H9 (cell line): ENCODE data around the gene MGLL. TPM values are rescaled to one million over a fixed set of nuclear protein-coding genes. Genes with fewer than 3 reads are reported as not detected.

Experiments
- DNase-seq: peaks from one replicate; pipeline ENCODE4 v3.0.0-alpha.2; 2017
- H2AFZ ChIP-seq: one replicate; pipeline ENCODE4 v1.6.1; 2013; ENCODE audit warnings: mild to moderate bottlenecking, low read length, control low read depth, moderate library complexity
- H2AK5ac ChIP-seq: 2 replicates; pipeline ENCODE4 v1.6.1; 2013; ENCODE audit warnings: low read length, control low read depth, mixed read lengths; ENCODE audit not compliant: insufficient read length
- H2BK120ac ChIP-seq: one replicate; pipeline ENCODE4 v1.6.1; 2013; ENCODE audit warnings: low read depth, mild to moderate bottlenecking, low read length, control low read depth, inconsistent platforms; ENCODE audit not compliant: poor library complexity, severe bottlenecking
- H2BK12ac ChIP-seq: 2 replicates; pipeline ENCODE4 v1.6.1; 2013; ENCODE audit warnings: low read length, control low read depth, mixed read lengths, low read depth; ENCODE audit not compliant: insufficient read length
- H2BK15ac ChIP-seq: 2 replicates; pipeline ENCODE4 v1.6.1; 2013; ENCODE audit warnings: low read depth, low read length, control low read depth
- H2BK20ac ChIP-seq: one replicate; pipeline ENCODE4 v1.6.1; 2013; ENCODE audit warnings: low read depth, mild to moderate bottlenecking, low read length, control low read depth, inconsistent platforms; ENCODE audit not compliant: poor library complexity, severe bottlenecking
- H2BK5ac ChIP-seq: 2 replicates; pipeline ENCODE4 v1.6.1; 2013; ENCODE audit warnings: low read length, control low read depth, mixed read lengths; ENCODE audit not compliant: insufficient read length
- H3K14ac ChIP-seq: 2 replicates; pipeline ENCODE4 v1.6.1; 2013; ENCODE audit warnings: low read length, control low read depth; ENCODE audit not compliant: insufficient read depth
- H3K18ac ChIP-seq: 2 replicates; pipeline ENCODE4 v1.6.1; 2013; ENCODE audit warnings: low read depth, mild to moderate bottlenecking, mixed read lengths, low read length, control low read depth; ENCODE audit not compliant: insufficient read length
- H3K23ac ChIP-seq: 2 replicates; pipeline ENCODE4 v1.6.1; 2013; ENCODE audit warnings: low read length, control low read depth, mixed read lengths, low read depth; ENCODE audit not compliant: insufficient read length
- H3K23me2 ChIP-seq: 2 replicates; pipeline ENCODE4 v1.6.1; 2013; ENCODE audit warnings: low read depth, mild to moderate bottlenecking, mixed read lengths, low read length, control low read depth; ENCODE audit not compliant: insufficient read length, poor library complexity, severe bottlenecking
- H3K27ac ChIP-seq: 2 replicates; pipeline ENCODE4 v1.5.1; 2013; ENCODE audit warnings: low read length, control low read depth, mixed read lengths, low read depth; ENCODE audit not compliant: insufficient read length
- H3K27me3 ChIP-seq: 2 replicates; pipeline ENCODE4 v1.6.1; 2013; ENCODE audit warnings: low read length, control low read depth, inconsistent platforms; ENCODE audit not compliant: insufficient read depth
- H3K4ac ChIP-seq: 2 replicates; pipeline ENCODE4 v1.6.1; 2013; ENCODE audit warnings: low read depth, mild to moderate bottlenecking, control low read depth, inconsistent platforms, low read length, moderate library complexity
- H3K4me1 ChIP-seq: 2 replicates; pipeline ENCODE4 v1.6.1; 2013; ENCODE audit warnings: low read length, control low read depth, inconsistent platforms; ENCODE audit not compliant: insufficient read depth
- H3K4me2 ChIP-seq: 2 replicates; pipeline ENCODE4 v1.6.1; 2013; ENCODE audit warnings: low read length, control low read depth, mixed read lengths; ENCODE audit not compliant: insufficient read length, insufficient read depth
- H3K56ac ChIP-seq: 2 replicates; pipeline ENCODE4 v1.6.1; 2013; ENCODE audit warnings: low read depth, mild to moderate bottlenecking, mixed read lengths, low read length, control low read depth; ENCODE audit not compliant: insufficient read length
- H3K79me1 ChIP-seq: 2 replicates; pipeline ENCODE4 v1.6.1; 2013; ENCODE audit warnings: low read depth, mild to moderate bottlenecking, moderate library complexity, low read length, control low read depth, inconsistent platforms; ENCODE audit not compliant: insufficient read depth, poor library complexity, severe bottlenecking
- H3K79me2 ChIP-seq: 2 replicates; pipeline ENCODE4 v1.6.1; 2013; ENCODE audit warnings: low read length, control low read depth, inconsistent platforms; ENCODE audit not compliant: insufficient read depth
- H3K9ac ChIP-seq: 2 replicates; pipeline ENCODE4 v1.6.1; 2013; ENCODE audit warnings: low read length, control low read depth, mixed read lengths; ENCODE audit not compliant: insufficient read length; ENCODE audit errors: extremely low read depth
- H3K9me3 ChIP-seq: one replicate; pipeline ENCODE4 v1.6.1; 2013; ENCODE audit warnings: low read depth, low read length, inconsistent platforms; ENCODE audit not compliant: control insufficient read depth
- H3T11ph ChIP-seq: one replicate; pipeline ENCODE4 v1.6.1; 2013; ENCODE audit warnings: mild to moderate bottlenecking, low read length, control low read depth, inconsistent platforms
- H4K20me1 ChIP-seq: one replicate; pipeline ENCODE4 v1.6.1; 2013; ENCODE audit not compliant: control insufficient read depth, insufficient read length, insufficient read depth
- H4K5ac ChIP-seq: 2 replicates; pipeline ENCODE4 v1.6.1; 2013; ENCODE audit warnings: low read depth, mild to moderate bottlenecking, mixed read lengths, low read length, control low read depth; ENCODE audit not compliant: insufficient read length
- H4K8ac ChIP-seq: replicated peaks from 2 replicates; pipeline ENCODE4 v1.6.1; 2013; ENCODE audit warnings: low read length, control low read depth, mixed read lengths, low read depth; ENCODE audit not compliant: insufficient read length
- H4K91ac ChIP-seq: 2 replicates; pipeline ENCODE4 v1.6.1; 2013; ENCODE audit warnings: low read depth, mild to moderate bottlenecking, moderate library complexity, mixed read lengths, low read length, control low read depth; ENCODE audit not compliant: insufficient read length
- H3K27ac Mint-ChIP-seq, 3 experiments: 2 replicates in 2 of 3; 3 replicates in 1 of 3; pipeline ENCODE4 v1.8.0; 2020 to 2021; ENCODE audit warnings: mixed read lengths in 3 of 3, mild to moderate bottlenecking in 1 of 3, moderate library complexity in 1 of 3
- H3K27me3 Mint-ChIP-seq: 2 replicates; pipeline ENCODE4 v1.8.0; 2021; ENCODE audit warnings: low read depth, mild to moderate bottlenecking, moderate library complexity, mixed read lengths
- H3K36me3 Mint-ChIP-seq, 3 experiments: 2 replicates in 2 of 3; 3 replicates in 1 of 3; pipeline ENCODE4 v1.8.0; 2020 to 2021; ENCODE audit warnings: low read depth in 3 of 3, mixed read lengths in 3 of 3; ENCODE audit not compliant: insufficient read depth in 1 of 3
- H3K4me1 Mint-ChIP-seq, 2 experiments: 2 replicates each; pipeline ENCODE4 v1.8.0; 2020; ENCODE audit warnings: mixed read lengths in 2 of 2
- H3K4me3 Mint-ChIP-seq, 2 experiments: 2 replicates in 1 of 2; 3 replicates in 1 of 2; pipeline ENCODE4 v1.8.0; 2020 to 2021; ENCODE audit warnings: mild to moderate bottlenecking in 2 of 2, mixed read lengths in 2 of 2, moderate library complexity in 1 of 2
- H3K9me3 Mint-ChIP-seq, 2 experiments: 2 replicates in 1 of 2; 3 replicates in 1 of 2; pipeline ENCODE4 v1.8.0; 2020; ENCODE audit warnings: mild to moderate bottlenecking in 2 of 2, mixed read lengths in 2 of 2, moderate library complexity in 1 of 2
- CTCF ChIP-seq: fragments of 200-600 bp; sonication (generic); conservative IDR thresholded peaks from 3 replicates; pipeline ENCODE4 v1.8.0; 2021; ENCODE audit warnings: antibody characterized with exemption, mild to moderate bottlenecking
- whole genome bisulfite sequencing: extraction: QIAGEN DNeasy Blood & Tissue Kit; methylation state at CpG from one replicate; pipeline ENCODE4 v1.1.7; 2013; ENCODE audit warnings: missing lambda C conversion rate, low lambda C conversion rate, mixed read lengths; ENCODE audit not compliant: insufficient read length; ENCODE audit errors: extremely low coverage; 5-methylcytosine and 5-hydroxymethylcytosine counted together
- total RNA-seq: library from RNA; stranded (reverse); gene quantifications from 2 replicates; pipeline ENCODE4 v1.2.1, GENCODE V29; 2021

The MGLL gene
- total RNA-seq, 1 experiment from 2014 or later, result 0.11 TPM

- no peak overlapping the region for H3K4me3 Mint-ChIP-seq
- no peaks in the 10 kb centered on the region for H3K9me3 ChIP-seq
These were observed 100.1 kb downstream of the MGLL start for GRCh38 chr3:127722091-127722784.

More at GRCh38 chr3:127722091-127722784, 100.1 kb downstream of the MGLL start:
- Histone ChIP-seq H3K4ac (no peak overlapping the region), H2BK15ac (no peak overlapping the region), H3K9ac (no peak overlapping the region), H4K8ac (no peak overlapping the region), H2AK5ac (no peak overlapping the region), H2AFZ (no peak overlapping the region), H3K56ac (no peak overlapping the region), H3K18ac (no peak overlapping the region), H2BK5ac (no peak overlapping the region), H2BK12ac (no peak overlapping the region), H3K14ac (peak overlapping the region; percentile 81), H3K79me2 (no peaks in the 10 kb centered on the region), H4K5ac (no peak overlapping the region), H4K91ac (no peak overlapping the region), H4K20me1 (no peaks in the 10 kb centered on the region), H3K23ac (no peak overlapping the region), H3K27ac (no peak overlapping the region), H3K79me1 (no peaks in the 10 kb centered on the region), H3T11ph (no peak overlapping the region), H3K4me2 (no peak overlapping the region), H3K27me3 (no peaks in the 10 kb centered on the region; the same call in 1 of the 2 replicates), H3K4me1 (0 out of 2 replicates have a peak, but pooled peaks cover 3% of the 10 kb centered on the region), H2BK120ac (no peak overlapping the region), H3K23me2 (no peaks in the 10 kb centered on the region), H2BK20ac (no peak overlapping the region)
- peaks cover 17 to 24% of the 10 kb centered on the region in 2 experiments for H3K4me1 Mint-ChIP-seq
- DNase-seq, result no peak
- TF ChIP-seq CTCF, result no peak
- WGBS, result no CpG with 5 or more reads among the region's 13 CpGs
- H3K9me3 Mint-ChIP-seq, result peaks cover 13 to 15% of the 10 kb centered on the region in 2 experiments
- peaks cover 17% of the 10 kb centered on the region for H3K27me3 Mint-ChIP-seq
- H3K27ac Mint-ChIP-seq, result no peak overlapping the region
- H3K36me3 Mint-ChIP-seq, result peaks cover 0 to 7% (median 0%) of the 10 kb centered on the region in 3 experiments; a peak in 3 of 7 replicates
